Measurements from ENCODE around the gene GID8. TPM values are rescaled to one million over a fixed set of nuclear protein-coding genes. Genes with fewer than 3 reads are reported as not detected.

Gene GID8
- 10 to 100 TPM; 30.4 to 57.0 (median 45.1) TPM for total RNA-seq

DNA sequence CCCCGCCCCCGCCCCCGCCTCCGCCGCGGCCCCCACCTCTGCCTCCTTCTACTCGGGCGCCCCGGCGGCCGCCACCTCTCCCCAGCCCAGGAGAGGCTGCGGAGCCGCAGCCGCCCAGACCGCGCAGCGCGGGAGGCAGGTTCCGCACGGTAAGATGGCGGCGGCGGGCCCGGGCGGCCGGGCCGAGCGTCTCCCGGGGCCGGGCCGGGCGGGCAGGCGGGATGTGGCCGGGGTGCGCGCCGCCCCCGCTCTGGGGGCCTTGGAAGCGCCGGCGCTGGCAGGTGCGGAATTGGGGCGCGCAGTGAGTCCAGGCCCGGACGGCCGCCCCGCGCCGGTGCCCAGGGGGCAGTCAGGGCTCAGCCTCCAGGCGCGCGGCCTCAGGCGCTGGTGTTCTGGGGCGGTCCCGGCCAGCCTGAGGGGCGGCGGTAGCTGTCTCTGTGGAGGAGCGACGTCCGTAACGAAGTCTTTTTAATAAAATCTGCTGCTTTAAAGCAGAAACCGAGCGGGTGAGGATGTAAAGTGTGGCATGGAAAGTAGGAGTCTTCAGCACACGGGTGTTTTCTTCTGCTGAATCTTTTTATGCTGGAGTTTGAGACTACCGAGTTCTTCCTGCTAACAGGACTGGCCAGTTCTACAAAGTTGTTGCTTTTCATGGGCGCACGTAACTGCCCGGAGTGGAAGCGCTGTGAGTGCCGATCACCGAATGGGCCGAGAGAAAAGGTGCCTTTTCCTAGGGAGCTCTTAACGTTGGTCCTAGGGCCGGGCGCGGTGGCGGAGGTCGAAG, at the start of gene GID8:
Gene GID8 (plus strand): TSS at position 43 of the 784 bp plus-strand sequence. CDS start 3,356 bp downstream, outside the sequence.
- DNase-seq (ENCODE audit: low spot score in 2 of 2), result peak; percentile 76 to 81
- peaks cover 48% of the 10 kb centered on the region for H3K4me1 ChIP-seq
- TF ChIP-seq, protein P1, sequence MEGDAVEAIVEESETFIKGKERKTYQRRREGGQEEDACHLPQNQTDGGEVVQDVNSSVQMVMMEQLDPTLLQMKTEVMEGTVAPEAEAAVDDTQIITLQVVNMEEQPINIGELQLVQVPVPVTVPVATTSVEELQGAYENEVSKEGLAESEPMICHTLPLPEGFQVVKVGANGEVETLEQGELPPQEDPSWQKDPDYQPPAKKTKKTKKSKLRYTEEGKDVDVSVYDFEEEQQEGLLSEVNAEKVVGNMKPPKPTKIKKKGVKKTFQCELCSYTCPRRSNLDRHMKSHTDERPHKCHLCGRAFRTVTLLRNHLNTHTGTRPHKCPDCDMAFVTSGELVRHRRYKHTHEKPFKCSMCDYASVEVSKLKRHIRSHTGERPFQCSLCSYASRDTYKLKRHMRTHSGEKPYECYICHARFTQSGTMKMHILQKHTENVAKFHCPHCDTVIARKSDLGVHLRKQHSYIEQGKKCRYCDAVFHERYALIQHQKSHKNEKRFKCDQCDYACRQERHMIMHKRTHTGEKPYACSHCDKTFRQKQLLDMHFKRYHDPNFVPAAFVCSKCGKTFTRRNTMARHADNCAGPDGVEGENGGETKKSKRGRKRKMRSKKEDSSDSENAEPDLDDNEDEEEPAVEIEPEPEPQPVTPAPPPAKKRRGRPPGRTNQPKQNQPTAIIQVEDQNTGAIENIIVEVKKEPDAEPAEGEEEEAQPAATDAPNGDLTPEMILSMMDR (IDR thresholded peaks at IDR 0.05), result no peak
- TF ChIP-seq POLR2A (IDR thresholded peaks at IDR 0.05) (no peak), POLR2AphosphoS5 (IDR thresholded peaks at IDR 0.05) (no peak), EP300 (IDR thresholded peaks at IDR 0.05) (no peak)
- WGBS, result under 1% methylated on average over 17 of the region's 79 CpGs
- H3K36me3 ChIP-seq, result peaks cover 17% of the 10 kb centered on the region
- H3K4me3 ChIP-seq, result peak within 1 kb of the TSS; percentile 96
- H3K27me3 ChIP-seq, result no peaks in the 10 kb centered on the region
- H3K9me3 ChIP-seq, result no peaks in the 10 kb centered on the region
- H3K27ac ChIP-seq, result peak within 1 kb of the TSS; percentile 92

DNA sequence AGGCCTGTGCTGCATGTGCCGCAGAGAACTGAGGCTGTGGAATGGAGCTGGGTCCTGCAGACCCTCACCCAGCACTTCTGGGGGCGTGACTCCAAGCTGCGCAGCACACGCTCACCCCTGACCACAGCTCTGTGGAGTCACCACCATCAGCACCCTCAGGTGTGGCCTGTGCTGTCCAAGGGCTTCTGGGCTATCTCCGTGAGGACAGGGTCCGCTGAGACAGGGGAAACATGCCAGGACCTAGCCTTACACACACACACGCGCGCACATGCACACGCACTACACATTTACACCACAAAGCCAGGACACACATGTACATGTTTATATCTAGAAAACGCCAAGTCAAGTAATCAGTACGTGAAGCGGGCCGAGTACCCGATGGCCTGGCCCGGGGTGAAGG, 49.5 kb upstream of the GID8 start:
- 96% methylated on average over 11 of the region's 16 CpGs for WGBS
- Histone ChIP-seq H3K4me3 (no peak overlapping the region), H3K36me3 (peaks cover 69% of the 10 kb centered on the region), H3K27me3 (no peaks in the 10 kb centered on the region), H3K4me1 (peaks cover 18% of the 10 kb centered on the region), H3K9me3 (no peaks in the 10 kb centered on the region), H3K27ac (no peak overlapping the region)
- no peak for DNase-seq (ENCODE audit: low spot score in 2 of 2)
- TF ChIP-seq POLR2A (IDR thresholded peaks at IDR 0.05), result no peak

DNA sequence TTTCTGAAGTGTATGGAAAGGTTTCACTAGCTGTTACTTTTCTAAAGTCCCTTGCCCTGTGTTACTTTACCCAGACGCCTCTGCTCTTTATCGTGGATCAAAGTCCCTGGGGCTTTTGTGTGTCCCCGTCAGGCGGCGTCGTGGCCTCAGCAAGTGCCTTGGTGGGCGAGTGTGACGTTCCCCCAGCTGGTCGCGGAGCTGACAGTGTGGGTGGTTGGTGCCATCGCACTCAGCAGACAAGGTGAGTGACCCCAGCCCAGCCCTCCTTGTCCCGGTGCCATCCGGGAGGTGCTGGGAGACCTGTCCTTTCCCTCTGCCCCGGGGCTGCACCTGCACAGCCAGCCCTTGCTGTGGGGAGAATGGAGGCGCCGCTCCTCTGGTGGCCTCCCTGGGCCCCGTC, 49.0 kb upstream of the GID8 start:
- Histone ChIP-seq H3K4me3 (no peak overlapping the region), H3K27ac (no peak overlapping the region), H3K4me1 (peaks cover 18% of the 10 kb centered on the region), H3K27me3 (no peaks in the 10 kb centered on the region), H3K36me3 (peaks cover 74% of the 10 kb centered on the region), H3K9me3 (no peaks in the 10 kb centered on the region)
- no peak for DNase-seq (ENCODE audit: low spot score in 2 of 2)
- no peak for TF ChIP-seq POLR2A (IDR thresholded peaks at IDR 0.05)
- TF ChIP-seq, protein P1 (IDR thresholded peaks at IDR 0.05), result no peak
- 94% methylated on average over 14 of the region's 17 CpGs for WGBS

DNA sequence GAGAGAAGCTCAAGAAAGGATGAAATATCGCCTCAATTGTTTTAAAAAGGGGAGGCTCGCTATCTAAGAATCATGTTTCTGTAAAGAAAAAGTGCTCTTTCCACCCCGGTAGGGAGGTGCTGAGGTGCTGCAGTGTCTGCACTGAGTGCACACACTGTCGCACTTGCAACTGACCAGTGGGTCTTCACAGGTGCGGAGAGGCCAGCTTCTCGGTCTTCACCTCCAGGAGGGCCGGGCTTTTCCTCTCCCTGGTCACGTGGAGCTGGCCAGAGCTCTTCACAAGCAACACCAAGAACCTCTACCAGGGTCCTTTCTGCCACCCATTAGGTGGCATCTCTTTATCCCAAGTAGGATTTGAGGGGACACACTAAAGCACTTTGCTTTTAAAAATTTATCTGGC, 48.5 kb upstream of the GID8 start:
- 89% methylated on average over 8 of the region's 8 CpGs for WGBS

DNA sequence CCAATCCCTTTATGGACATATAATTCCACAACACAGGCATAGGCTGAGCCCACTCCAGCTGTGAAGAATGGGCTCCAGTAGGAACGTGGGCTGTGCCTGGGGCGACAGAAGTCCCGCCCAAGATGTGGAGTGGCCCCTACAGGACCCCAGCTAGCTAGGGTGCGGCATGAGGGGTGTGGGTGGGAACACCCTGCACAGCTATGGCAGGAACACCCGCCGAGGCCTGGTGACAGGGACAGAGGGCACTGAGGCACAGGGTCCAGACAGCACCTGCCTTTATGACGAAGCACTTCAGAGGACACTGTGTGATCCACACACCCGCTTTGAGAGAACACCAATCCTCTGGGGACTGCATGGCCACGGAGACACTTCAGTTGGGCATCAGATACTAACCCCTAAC, 48.1 kb upstream of the GID8 start:
- DNase-seq (ENCODE audit: low spot score in 2 of 2), result no peak
- H3K4me1 ChIP-seq, result peaks cover 18% of the 10 kb centered on the region
- TF ChIP-seq EP300 (IDR thresholded peaks at IDR 0.05) (no peak), POLR2A (IDR thresholded peaks at IDR 0.05) (no peak), POLR2AphosphoS5 (IDR thresholded peaks at IDR 0.05) (no peak)
- TF ChIP-seq, protein P1 (IDR thresholded peaks at IDR 0.05), result no peak
- no peaks in the 10 kb centered on the region for H3K9me3 ChIP-seq
- 94% methylated on average over 5 of the region's 9 CpGs for WGBS
- no peak overlapping the region for H3K27ac ChIP-seq
- H3K4me3 ChIP-seq, result no peak overlapping the region
- peaks cover 83% of the 10 kb centered on the region for H3K36me3 ChIP-seq
- no peaks in the 10 kb centered on the region for H3K27me3 ChIP-seq

More for the DNA sequence above, 48.5 kb upstream of the GID8 start:
- Histone ChIP-seq H3K4me3 (no peak overlapping the region), H3K27me3 (no peaks in the 10 kb centered on the region), H3K4me1 (peaks cover 18% of the 10 kb centered on the region), H3K36me3 (peaks cover 79% of the 10 kb centered on the region), H3K27ac (no peak overlapping the region), H3K9me3 (no peaks in the 10 kb centered on the region)
- TF ChIP-seq, protein P1 (IDR thresholded peaks at IDR 0.05), result no peak
- no peak for DNase-seq (ENCODE audit: low spot score in 2 of 2)
